Limb (tissue), 2 donors: ENCODE measurements around the gene ZMYM2.

Experiments used
- DNase-seq, 2 donors: peaks; one replicate each; pipeline ENCODE4 v3.0.0-alpha.2; 2016; ENCODE audit errors: extremely low spot score in 2 of 2

Gene ZMYM2

DNA sequence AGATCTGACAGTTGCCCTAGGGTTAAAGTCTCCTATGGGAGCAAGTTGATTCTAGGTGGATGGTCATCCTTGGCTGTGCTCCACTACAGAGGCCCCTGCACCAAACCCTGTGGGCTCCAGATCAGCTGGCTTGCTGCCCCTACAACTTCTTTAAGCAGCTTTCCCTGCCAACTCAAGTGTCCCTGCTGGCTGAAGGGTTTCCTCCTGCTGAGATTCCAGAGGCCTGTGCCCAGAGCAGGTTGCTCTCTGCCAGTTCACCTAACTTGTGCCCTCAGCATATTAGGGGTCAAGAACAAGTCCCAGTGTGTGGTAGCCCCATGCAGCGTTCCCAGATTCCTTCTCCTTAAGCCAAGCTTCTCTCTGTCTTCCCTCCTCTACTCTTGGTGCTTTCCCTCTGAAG lies 85.6 kb downstream of the ZMYM2 start:
- DNase-seq = no peak

DNA sequence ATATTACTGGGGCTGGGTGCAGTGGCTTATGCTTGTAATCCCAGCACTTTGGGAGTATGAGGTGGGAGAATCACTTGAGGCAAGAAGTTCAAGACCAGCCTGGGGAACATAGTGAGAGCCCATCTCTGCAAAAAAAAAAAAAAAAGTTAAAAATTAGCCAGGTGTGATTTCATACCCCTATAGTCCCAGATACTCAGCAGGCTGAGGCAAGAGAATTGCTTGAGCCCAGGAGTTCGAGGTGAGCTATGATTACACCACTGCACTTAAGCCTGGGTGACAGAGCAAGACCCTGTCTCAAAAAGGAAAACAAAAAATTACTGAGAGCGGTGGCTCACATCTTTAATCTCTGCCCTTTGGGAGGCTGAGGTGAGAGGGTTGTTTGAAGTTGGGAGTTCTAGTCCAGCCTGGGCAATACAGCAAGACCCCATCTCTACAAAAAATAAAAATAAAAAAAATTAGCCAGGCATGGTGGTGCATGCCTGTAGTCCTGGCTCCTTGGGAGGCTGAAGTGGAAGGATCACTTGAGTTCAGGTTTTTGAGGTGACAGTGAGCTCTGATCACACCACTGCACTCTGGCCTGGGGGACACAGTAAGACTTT lies 87.5 kb downstream of the ZMYM2 start:
- no peak for DNase-seq

DNA sequence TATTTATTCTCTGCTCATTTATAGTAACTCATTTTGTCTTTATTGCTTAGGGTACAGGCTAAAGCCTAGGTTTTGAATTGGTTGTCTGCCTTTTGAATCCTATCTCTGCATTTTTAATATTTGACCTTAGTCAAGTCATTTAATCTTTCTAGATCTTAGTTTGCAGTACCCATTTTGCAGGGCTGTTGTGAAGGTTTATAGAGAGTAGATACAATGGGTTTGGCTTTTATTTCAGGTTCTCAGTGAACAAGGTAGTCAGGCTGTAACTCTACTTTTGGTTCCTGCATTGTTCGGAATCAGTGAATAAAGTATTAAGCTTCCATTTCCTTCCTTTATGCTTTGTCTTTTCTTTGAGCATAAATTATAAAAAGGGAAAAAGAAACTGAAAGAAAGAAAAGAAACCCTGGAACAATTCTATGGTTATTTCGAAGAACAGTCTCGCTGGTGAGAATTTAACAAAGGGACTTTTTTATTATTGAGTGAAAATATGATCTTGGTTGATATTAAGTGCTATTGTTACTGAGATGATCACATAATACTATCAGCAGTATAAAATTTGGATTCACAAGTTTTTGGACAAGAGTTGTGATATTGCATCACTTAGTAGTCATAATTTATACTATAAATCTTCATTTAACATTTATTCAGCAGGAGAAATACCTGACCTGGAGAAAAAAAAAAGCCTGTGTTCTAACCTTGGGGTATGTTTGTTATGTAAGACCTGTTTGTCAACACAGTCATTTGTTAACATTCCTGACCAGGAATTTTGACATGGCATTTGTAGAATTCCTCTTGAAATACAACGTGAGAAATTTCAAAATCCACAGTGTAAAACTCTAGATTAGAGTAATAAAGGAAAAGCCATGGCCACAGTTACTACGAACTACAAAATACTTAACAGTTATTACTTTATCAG lies 91.3 kb downstream of the ZMYM2 start:
- DNase-seq = no peak

DNA sequence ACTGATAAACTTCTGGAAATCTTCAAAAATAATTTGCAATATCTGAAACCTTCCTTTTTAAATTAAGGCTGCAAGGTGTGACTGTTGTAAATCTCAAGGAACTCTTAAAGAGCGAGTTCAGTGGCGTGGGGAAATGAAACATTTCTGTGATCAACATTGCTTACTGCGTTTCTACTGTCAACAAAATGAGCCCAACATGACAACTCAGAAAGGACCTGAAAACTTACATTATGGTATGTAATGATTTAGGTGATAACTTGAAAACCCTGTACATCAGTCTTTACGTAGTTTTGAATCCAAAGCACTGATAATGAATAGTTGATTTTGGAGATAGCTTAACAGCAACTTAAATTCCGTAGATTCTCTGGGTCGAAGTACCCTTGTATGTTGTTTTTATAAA lies 92.8 kb downstream of the ZMYM2 start:
- DNase-seq = no peak

DNA sequence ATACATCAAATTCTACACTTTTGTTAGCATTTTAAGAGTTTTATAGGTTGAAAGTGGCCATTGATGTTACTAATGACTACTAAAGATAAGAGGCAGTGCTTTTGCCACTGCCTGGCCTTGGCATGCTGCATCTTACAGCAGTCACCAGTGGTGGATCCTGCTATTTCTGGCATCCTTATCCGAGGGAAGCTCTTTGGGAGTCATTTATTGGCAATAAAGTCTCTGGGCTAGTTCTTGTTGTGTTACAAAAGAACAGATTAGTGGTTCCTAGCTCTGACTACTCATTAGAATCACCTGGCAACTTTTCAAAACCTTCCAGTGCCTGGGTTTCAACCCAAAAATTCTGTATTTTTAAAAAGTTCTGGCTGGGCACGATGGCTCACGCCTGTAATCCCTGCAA lies 94.5 kb downstream of the ZMYM2 start:
- DNase-seq = no peak

DNA sequence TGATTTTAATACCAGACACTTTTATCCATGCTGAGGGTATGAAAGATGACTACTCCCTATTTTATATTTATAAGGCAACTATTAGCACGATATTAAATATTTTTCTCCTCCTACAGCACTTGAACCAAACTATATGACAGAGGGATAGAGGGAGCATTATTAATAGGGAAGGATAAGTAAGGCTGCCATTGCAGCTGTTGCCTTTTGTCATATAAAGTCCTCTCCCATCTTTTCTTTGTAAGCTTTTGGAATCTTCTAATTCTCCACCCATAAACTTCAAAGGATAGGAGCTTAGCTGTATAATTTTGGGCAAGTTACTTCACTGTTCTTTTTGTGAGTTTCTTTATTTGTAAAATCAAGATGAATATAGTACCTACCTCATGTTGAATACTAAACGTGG lies 95.4 kb downstream of the ZMYM2 start:
- no peak for DNase-seq

DNA sequence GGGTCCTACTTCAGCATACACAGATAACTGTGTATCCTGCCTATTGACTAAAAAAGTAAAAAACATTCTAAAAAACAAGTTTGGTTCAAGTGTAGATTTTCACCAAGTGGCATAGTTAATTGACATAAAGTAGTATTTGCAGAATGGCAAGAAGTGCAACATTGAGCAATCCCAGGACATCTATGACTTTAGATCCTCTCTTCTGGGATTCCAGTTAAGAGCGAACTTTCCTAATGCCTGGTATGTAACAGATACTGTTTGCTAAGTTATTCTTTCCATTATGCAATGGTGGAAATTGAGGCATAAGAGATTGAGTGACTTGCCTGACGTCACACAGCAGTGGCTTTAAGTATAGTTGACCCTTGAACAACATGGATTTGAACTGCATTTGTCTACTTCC lies 96.1 kb downstream of the ZMYM2 start:
- DNase-seq = no peak

DNA sequence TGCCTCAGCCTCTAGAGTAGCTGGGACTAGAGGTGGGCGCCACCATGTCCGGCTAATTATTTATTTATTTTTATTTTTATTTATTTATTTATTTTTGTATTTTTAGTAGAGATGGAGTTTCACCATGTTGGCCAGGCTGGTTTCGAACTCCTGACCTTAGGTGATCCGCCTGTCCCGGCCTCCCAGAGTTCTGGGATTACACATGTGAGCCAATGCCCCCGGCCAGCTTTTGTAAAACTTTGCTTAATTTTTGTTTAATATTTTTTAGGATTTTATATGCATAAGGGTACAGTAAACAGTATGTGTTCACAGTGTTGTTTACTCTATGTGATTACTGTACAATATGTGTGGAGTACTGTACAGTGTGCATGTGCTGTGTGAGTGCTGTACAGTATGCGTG lies 98.7 kb downstream of the ZMYM2 start:
- DNase-seq = no peak

DNA sequence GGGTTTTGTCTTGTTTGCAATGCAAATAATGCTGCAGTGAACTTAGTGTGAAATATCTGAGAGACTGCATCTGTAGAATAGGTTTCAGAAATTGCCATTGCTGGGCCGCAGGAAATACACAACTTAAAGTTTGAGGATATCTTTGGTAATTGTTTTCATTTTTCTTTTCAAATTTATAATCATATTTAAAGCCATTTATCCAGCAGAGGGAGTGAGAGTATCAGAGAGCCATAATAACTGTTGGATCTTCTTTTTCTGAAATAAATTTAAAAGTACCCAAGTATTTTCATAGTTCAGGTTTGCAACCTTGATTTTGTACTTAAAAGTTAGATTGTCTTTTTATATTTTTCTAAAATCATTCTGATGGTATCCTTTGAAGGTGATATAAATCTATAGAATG lies 99.4 kb downstream of the ZMYM2 start:
- DNase-seq = no peak

DNA sequence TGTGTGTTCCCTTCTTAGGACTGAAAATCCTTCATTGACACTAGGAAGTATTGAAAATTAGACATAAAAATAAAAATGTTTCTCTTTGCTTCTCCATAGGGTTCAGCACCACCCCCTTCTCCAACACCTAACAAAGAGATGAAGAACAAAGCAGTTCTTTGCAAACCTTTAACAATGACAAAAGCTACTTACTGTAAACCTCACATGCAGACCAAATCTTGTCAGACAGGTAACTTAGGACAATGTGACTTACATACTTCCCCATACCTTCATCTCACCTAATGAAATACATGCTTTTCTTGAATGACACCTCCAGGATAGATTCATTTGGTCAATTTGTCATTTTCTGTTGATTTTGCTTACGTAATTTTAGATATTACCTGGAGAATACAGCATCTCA lies 99.9 kb downstream of the ZMYM2 start:
- no peak for DNase-seq

DNA sequence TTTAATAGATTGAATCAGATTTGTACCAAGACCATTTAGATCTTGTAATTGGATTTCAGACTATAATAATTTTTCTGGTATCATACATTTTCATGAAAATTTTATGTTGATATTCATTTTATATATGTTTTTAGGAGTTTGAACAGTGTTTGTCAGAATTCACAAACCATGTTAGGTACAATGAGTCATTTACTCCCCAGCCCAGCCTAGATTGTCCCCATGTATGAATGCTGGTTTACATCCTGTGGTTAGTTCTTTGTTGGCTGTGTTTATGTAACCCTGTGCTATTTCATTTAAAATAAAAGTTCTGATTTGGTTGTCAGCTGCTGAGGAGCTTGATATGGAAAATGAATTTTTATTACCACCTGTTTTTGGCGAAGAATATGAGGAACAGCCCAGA lies 105.6 kb downstream of the ZMYM2 start:
- no peak for DNase-seq

DNA sequence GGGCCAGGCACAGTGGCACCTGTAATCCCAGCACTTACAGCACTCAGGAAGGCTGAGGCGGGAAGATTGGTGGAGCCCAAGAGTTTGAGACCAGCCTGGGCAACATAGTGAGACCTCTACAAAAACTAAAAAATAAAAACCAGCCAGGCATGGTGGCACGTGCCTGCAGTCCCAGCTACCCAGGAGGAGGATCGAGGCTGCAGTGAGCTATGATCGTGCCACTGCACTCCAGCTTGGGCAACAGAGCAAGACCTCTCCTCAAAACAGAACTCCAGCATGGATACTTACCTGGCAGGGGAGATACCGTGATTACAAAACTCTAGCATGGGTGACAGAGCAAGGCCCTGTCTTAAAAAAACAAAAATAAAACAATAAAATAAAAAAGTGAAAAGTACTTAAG lies 107.0 kb downstream of the ZMYM2 start:
- DNase-seq = no peak

DNA sequence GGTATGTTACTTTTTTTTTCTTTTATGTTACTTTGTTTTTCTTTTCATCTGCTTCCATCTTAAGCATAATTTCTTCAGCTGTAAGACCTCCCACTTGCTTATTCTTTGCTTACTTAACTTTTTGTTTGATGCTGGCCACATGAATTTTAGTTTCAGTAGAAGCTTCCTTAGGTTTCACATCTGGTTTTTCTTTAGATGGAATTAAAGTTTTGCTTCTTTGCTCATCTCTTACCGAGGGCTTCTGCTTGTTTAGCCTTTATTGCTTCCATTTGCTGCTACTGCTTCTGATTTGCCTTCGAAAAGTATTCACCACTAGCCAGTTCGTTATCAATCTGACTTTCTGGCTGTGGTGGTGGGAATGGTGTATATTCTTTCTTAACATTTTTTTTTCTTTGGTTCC lies 111.4 kb downstream of the ZMYM2 start:
- DNase-seq = no peak

DNA sequence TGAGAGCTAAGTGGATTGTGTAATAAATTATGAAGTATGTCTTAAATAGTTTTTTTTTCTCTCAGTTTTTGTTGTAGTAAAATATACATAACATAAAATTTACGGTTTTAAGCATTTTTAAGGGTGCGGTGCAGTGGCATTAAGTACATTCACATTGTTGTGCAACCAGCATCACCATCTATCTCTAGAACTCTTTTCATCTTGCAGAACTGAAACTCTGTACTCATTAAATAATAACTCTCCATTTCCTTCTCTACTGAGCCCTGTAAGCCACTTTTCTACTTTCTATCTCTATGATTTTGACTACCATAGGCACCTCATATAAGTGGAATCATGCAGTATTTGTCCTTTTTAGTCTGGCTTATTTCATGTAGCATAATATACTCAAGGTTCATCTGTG lies 115.2 kb downstream of the ZMYM2 start:
- DNase-seq = no peak

DNA sequence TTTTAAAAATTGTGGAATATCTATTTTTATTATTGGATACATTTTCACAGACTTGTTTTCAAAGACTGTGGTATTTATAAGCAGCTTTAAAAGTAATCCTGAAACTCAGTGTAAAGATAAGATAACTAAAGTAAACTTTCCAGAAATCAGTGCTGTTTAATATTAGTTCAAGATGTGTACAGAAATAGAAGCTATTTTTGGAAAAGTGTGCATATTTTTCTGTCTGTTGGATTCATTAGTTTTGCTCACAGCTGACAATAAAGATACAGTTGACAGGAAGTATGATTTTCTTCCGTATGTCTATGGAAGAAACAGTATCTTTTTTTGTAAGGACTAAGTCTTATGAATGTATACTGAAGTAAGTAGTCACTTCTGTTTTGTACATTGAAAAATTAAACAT lies 116.4 kb downstream of the ZMYM2 start:
- peak in 1 of 2 donors; percentile 6 for DNase-seq

DNA sequence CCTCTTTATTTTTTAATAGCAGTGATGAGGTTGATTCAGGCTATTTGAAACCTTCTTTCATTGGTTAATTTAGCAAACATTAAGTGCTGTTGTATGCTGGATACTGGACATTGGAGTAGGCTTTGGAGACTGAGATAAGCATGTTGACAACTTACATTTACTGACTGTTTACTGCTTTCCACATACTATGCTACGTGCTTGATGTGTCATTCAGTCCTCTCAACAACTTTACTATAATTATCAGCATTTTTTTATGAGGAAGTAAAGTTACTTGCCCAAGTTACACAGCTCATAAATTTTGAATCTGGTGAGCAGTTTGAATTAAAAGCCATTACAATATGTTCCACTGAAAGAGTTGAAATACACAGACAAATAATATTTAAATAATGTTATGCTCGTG lies 118.6 kb downstream of the ZMYM2 start:
- DNase-seq = no peak

DNA sequence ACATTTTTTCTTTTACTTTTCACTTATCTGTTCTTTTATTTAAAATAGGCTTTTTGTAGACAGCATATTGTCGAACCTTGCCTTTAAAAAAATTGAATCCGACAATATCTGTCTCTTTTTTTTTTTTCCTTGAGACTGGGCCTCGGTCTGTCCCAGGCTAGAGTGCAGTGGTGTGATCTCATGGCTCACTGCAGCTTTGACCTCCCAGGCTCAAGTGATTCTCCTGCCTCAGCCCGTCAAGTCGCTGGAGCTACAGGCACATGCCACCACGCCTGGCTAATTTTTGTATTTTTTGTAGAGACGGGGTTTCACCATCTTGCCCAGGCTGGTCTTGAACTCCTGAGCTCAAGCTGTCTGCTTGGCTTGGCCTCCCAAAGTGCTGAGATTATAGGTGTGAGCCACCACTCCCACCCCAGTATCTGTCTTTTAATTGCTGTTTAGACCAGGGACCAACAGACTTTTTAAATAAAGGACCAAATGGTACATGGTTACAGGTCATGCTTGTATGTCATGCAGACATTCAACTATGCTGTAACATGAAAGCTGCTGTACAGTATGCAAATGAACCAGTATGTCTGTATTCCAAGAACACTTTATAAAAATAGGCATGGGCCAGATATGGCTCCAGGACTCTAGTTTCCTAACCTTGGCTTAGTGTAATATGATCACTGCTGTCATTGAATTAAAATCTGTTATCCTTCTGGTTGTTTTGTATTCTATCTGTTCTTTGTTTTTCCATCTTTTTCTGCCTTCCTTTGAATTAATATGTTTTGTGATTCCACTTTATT lies 122.0 kb downstream of the ZMYM2 start:
- DNase-seq = no peak

DNA sequence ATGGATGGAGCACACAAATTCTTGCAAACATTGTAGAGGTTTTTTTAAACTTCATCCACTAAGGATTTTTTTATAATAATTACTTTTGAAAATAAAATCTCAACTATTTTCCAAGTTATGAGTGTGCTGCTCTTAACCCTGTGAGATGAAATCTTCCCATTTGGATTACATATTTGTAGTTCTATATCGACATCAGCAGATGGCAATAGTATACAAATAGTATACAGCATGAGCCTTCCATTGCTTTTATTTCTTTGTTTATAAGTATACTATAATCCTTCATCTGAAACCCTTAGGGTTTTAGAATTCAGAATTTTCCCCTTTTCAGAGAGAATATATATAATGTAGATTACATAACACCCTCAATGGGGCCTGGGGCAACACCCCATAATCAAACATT lies 131.8 kb downstream of the ZMYM2 start:
- no peak for DNase-seq

DNA sequence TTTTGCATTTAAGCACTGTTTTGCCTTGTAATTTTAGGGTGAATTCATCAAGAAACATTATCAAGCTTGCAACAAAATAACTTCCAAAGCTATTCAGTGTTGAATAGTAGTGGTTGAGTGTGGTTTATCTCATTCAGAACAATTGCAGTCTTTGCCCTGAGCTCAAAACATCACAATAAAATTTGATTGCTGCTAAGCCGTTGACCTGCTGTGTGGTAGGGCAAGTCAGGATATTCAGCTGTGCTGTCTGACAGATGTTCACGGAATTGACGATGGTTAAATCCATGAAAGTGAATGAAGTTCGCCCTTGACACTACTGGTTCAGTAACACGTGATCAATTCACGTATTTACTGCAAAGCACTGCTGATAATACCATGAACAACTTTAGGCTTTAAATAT lies 135.4 kb downstream of the ZMYM2 start:
- no peak for DNase-seq

DNA sequence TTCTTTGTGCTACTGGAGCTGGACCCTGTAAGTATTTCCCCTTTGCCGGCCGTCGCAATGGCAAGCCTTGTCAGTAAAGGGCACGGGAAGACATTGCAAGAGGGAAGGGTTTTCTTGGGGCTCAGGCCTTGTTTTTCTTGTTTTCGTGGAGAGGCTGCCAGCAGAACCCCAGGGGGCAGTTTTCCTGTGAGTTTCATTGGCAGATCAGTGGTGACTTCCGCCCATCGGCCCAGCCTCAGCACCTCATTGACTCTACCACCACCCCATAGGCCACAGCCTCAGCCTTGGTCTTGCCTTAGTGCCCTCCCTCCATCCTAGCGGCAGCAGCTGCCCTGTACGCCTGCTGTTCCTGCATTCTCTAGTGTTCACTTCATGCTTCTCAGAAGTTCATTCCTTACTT lies 140.8 kb downstream of the ZMYM2 start:
- no peak for DNase-seq

DNA sequence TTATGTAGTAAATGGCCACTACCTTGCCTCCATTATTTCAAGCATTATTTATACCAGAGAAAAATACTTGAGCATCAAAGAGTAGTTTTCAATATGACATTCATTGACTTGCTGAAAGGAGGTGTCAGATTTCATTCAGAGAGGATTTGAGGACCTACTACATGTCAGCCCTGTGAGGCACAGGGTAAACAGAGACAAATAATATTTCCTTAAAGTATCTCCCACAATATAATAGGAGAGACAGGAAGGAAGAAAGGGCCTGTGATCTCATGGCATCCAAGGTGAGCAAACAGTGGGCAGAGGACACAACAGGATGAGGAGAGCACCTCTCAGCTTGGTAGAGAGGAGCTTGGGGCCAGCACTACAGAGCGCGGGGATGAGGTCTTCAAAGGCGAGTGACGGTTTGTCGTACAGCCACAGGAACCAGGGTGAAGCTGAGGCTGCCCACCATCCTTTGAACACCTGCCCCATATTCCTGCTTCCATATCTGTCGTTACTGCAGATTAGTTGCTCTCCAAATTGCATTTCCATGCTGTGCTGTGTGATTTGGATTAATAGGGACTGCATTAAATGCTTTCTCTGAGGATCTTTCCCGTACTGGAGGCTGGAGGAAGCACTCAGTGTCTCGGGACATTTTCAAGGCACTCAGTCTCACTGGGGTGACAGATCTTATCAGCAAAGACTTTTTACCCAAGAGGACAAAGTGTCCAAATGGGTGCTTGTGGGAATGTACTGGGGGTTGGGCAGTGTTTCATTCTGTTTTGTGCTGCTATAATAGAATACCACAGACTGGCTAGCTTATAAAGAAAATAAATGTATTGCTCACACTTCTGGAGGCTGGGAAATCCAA lies 143.2 kb downstream of the ZMYM2 start:
- no peak for DNase-seq
